Measurements from ENCODE around the gene ABCC11.

GRCh38 chr16:48176635-48177408, 70.5 kb downstream of the ABCC11 start:
- TF ChIP-seq CTCF (IDR thresholded peaks at IDR 0.05 in 8 of 11, conservative IDR thresholded peaks at IDR 0.05 in 3 of 11): no peak
- no peak for TF ChIP-seq POLR2AphosphoS5 (IDR thresholded peaks at IDR 0.05)

All from spleen (tissue), 7 donors.